SJCRH30 (cell line): Measurements from ENCODE around the gene NDUFS8. TPM values are rescaled to one million over a fixed set of nuclear protein-coding genes. Genes with fewer than 3 reads are reported as not detected.
"Not testable (repeated sequence)": the region's sequence is repeated elsewhere in the genome, so short reads cannot be mapped to it uniquely, and the experiment has no call there.

Experiments
- DNase-seq, 2 experiments: peaks; one replicate each; pipeline ENCODE4 v3.0.0-alpha.2; 2015 to 2020
- H3K27ac ChIP-seq: fragments of 250-450 bp; sonication (Bioruptor Pico); 2 replicates; pipeline ENCODE4 v1.5.1; 2020; ENCODE audit warnings: mild to moderate bottlenecking, moderate library complexity
- H3K27me3 ChIP-seq: fragments of 250-450 bp; sonication (Bioruptor Pico); 2 replicates; pipeline ENCODE4 v1.5.1; 2020; ENCODE audit warnings: mild to moderate bottlenecking, moderate library complexity
- H3K36me3 ChIP-seq: fragments of 250-450 bp; sonication (Bioruptor Pico); 2 replicates; pipeline ENCODE4 v1.5.1; 2020; ENCODE audit warnings: mild to moderate bottlenecking, moderate library complexity
- H3K4me1 ChIP-seq: fragments of 250-450 bp; sonication (Bioruptor Pico); 2 replicates; pipeline ENCODE4 v1.5.1; 2020; ENCODE audit warnings: mild to moderate bottlenecking, moderate library complexity
- H3K4me3 ChIP-seq: fragments of 250-450 bp; sonication (Bioruptor Pico); 2 replicates; pipeline ENCODE4 v1.5.1; 2020; ENCODE audit warnings: mild to moderate bottlenecking, moderate library complexity
- H3K9me3 ChIP-seq: fragments of 250-450 bp; sonication (Bioruptor Pico); replicated peaks from 2 replicates; pipeline ENCODE4 v1.5.1; 2020; ENCODE audit warnings: mild to moderate bottlenecking, moderate library complexity
- total RNA-seq: library from RNA; depleted of rRNA; stranded (reverse); fragments of >200 nt; shearing (Covaris generic); gene quantifications from 2 replicates; pipeline ENCODE4 v1.2.3, GENCODE V29; 2014; rRNA removed

The NDUFS8 gene
- total RNA-seq: 77.7 and 103 TPM in 2 replicates

- peak within 1 kb of the TSS; percentile 92 for H3K4me3 ChIP-seq
- peak; percentile 95 to 99 for DNase-seq
- H3K9me3 ChIP-seq: no peaks in the 10 kb centered on the region
- H3K27ac ChIP-seq: peak within 1 kb of the TSS; percentile 48
- no peaks in the 10 kb centered on the region; the same call in 1 of the 2 replicates for H3K36me3 ChIP-seq
- no peaks in the 10 kb centered on the region for H3K4me1 ChIP-seq
- no peaks in the 10 kb centered on the region for H3K27me3 ChIP-seq
These were observed at the start of gene NDUFS8 for GRCh38 chr11:68030318-68031143. NDUFS8 (plus strand) TSS chr11:68030681; CDS start chr11:68032152, 1,471 bp downstream.

GRCh38 chr11:67981226-67981625, 49.3 kb upstream of the NDUFS8 start:
- not testable (repeated sequence) for DNase-seq

GRCh38 chr11:67982255-67982857, 48.1 kb upstream of the NDUFS8 start:
- H3K4me1 ChIP-seq, H3K36me3 ChIP-seq, H3K27me3 ChIP-seq, H3K4me3 ChIP-seq, H3K27ac ChIP-seq, H3K9me3 ChIP-seq, DNase-seq: not testable (repeated sequence)

More at GRCh38 chr11:67981226-67981625, 49.3 kb upstream of the NDUFS8 start:
- H3K4me3 ChIP-seq, H3K36me3 ChIP-seq, H3K27me3 ChIP-seq, H3K9me3 ChIP-seq, H3K4me1 ChIP-seq, H3K27ac ChIP-seq: not testable (repeated sequence)

- no peaks in the 10 kb centered on the region for H3K36me3 ChIP-seq
- H3K9me3 ChIP-seq: no peaks in the 10 kb centered on the region
- no peak for DNase-seq
- no peaks in the 10 kb centered on the region for H3K4me1 ChIP-seq
- H3K27ac ChIP-seq: no peak overlapping the region
- no peak overlapping the region for H3K4me3 ChIP-seq
- no peaks in the 10 kb centered on the region for H3K27me3 ChIP-seq
These were observed 46.5 kb upstream of the NDUFS8 start for GRCh38 chr11:67983951-67984350.

- H3K4me1 ChIP-seq, DNase-seq, H3K27me3 ChIP-seq, H3K4me3 ChIP-seq, H3K9me3 ChIP-seq, H3K36me3 ChIP-seq, H3K27ac ChIP-seq: not testable (repeated sequence)
These were observed 45.2 kb upstream of the NDUFS8 start for GRCh38 chr11:67985302-67985701.

- H3K27ac ChIP-seq, H3K36me3 ChIP-seq, DNase-seq, H3K9me3 ChIP-seq, H3K4me3 ChIP-seq, H3K27me3 ChIP-seq, H3K4me1 ChIP-seq: not testable (repeated sequence)
These were observed 39.7 kb upstream of the NDUFS8 start for GRCh38 chr11:67990546-67991346.

- H3K36me3 ChIP-seq, H3K4me3 ChIP-seq, H3K4me1 ChIP-seq, H3K27me3 ChIP-seq, DNase-seq, H3K9me3 ChIP-seq, H3K27ac ChIP-seq: not testable (repeated sequence)
These were observed 38.9 kb upstream of the NDUFS8 start for GRCh38 chr11:67991347-67992121.

GRCh38 chr11:67993821-67994220, 36.7 kb upstream of the NDUFS8 start:
- H3K27me3 ChIP-seq, H3K36me3 ChIP-seq, H3K9me3 ChIP-seq, H3K4me3 ChIP-seq, H3K27ac ChIP-seq, H3K4me1 ChIP-seq: not testable (repeated sequence)
- peak in 1 of 2 experiments; percentile 44 for DNase-seq

- not testable (repeated sequence) for H3K27me3 ChIP-seq, H3K36me3 ChIP-seq, H3K9me3 ChIP-seq, H3K27ac ChIP-seq, H3K4me1 ChIP-seq, H3K4me3 ChIP-seq, DNase-seq
These were observed 36.1 kb upstream of the NDUFS8 start for GRCh38 chr11:67994387-67994786.

GRCh38 chr11:67995129-67995528, 35.4 kb upstream of the NDUFS8 start:
- not testable (repeated sequence) for H3K4me1 ChIP-seq, H3K9me3 ChIP-seq, DNase-seq, H3K27ac ChIP-seq, H3K27me3 ChIP-seq, H3K4me3 ChIP-seq, H3K36me3 ChIP-seq

- not testable (repeated sequence) for H3K27me3 ChIP-seq, DNase-seq, H3K4me1 ChIP-seq, H3K36me3 ChIP-seq, H3K27ac ChIP-seq, H3K4me3 ChIP-seq, H3K9me3 ChIP-seq
These were observed 34.9 kb upstream of the NDUFS8 start for GRCh38 chr11:67995579-67995978.

GRCh38 chr11:67996051-67996450, 34.4 kb upstream of the NDUFS8 start:
- Histone ChIP-seq H3K27me3 (no peaks in the 10 kb centered on the region), H3K27ac (no peak overlapping the region), H3K4me1 (no peaks in the 10 kb centered on the region), H3K36me3 (no peaks in the 10 kb centered on the region), H3K9me3 (no peaks in the 10 kb centered on the region), H3K4me3 (no peak overlapping the region)
- no peak for DNase-seq

- no peak overlapping the region for H3K4me3 ChIP-seq
- peak; percentile 52 to 57 for DNase-seq
- H3K4me1 ChIP-seq: no peaks in the 10 kb centered on the region
- H3K9me3 ChIP-seq: no peaks in the 10 kb centered on the region
- H3K36me3 ChIP-seq: no peaks in the 10 kb centered on the region
- no peak overlapping the region for H3K27ac ChIP-seq
- no peaks in the 10 kb centered on the region for H3K27me3 ChIP-seq
These were observed 33.6 kb upstream of the NDUFS8 start for GRCh38 chr11:67996622-67997474.

GRCh38 chr11:67997475-67997921, 33.0 kb upstream of the NDUFS8 start:
- 0 out of 2 replicates have a peak, but pooled peaks cover 2% of the 10 kb centered on the region for H3K4me1 ChIP-seq
- H3K36me3 ChIP-seq: no peaks in the 10 kb centered on the region
- no peaks in the 10 kb centered on the region for H3K27me3 ChIP-seq
- no peaks in the 10 kb centered on the region for H3K9me3 ChIP-seq
- no peak overlapping the region for H3K27ac ChIP-seq
- no peak for DNase-seq
- H3K4me3 ChIP-seq: no peak overlapping the region
